HuH-7 (cell line): ENCODE results near the gene TGFA.

Experiments
- DNase-seq: peaks from one replicate; pipeline ENCODE4 v3.0.0; 2011; ENCODE audit warnings: low spot score

TGFA gene

GRCh38 chr2:70418514-70418913, 135.1 kb downstream of the TGFA start:
- no peak for DNase-seq

GRCh38 chr2:70417011-70417410, 136.6 kb downstream of the TGFA start:
- no peak for DNase-seq

GRCh38 chr2:70412294-70413070, 141.1 kb downstream of the TGFA start:
- no peak for DNase-seq

GRCh38 chr2:70411483-70412125, 142.0 kb downstream of the TGFA start:
- DNase-seq = no peak

GRCh38 chr2:70403267-70404053, 150.2 kb downstream of the TGFA start:
- DNase-seq = no peak

GRCh38 chr2:70400539-70400938, 153.1 kb downstream of the TGFA start:
- DNase-seq = no peak

- no peak for DNase-seq
Measured at GRCh38 chr2:70399046-70399445, 154.6 kb downstream of the TGFA start.
